ENCODE data around the gene HOXD4. TPM values are rescaled to one million over a fixed set of nuclear protein-coding genes. Genes with fewer than 3 reads are reported as not detected.

Gene HOXD4
- total RNA-seq, 1 experiment from 2014 or later, result not detected

GRCh38 chr2:176135035-176135440 is 16.3 kb upstream of the HOXD4 start:
- no peaks in the 10 kb centered on the region for H3K79me2 ChIP-seq (ENCODE audit: low read length)
- H2AFZ ChIP-seq (ENCODE audit: low read length), result peak overlapping the region; percentile 82
- no peaks in the 10 kb centered on the region for H3K9me3 ChIP-seq (ENCODE audit: low read length)
- no peaks in the 10 kb centered on the region for H3K27me3 ChIP-seq (ENCODE audit: low read length)
- peaks cover 19% of the 10 kb centered on the region for H3K4me1 ChIP-seq (ENCODE audit: low read length)
- no peak for DNase-seq
- no peak overlapping the region for H3K27ac ChIP-seq (ENCODE audit: low read length)
- H3K36me3 ChIP-seq (ENCODE audit: insufficient read depth, low read length), result no peaks in the 10 kb centered on the region
- H3K4me2 ChIP-seq (ENCODE audit: low read depth, low read length, poor library complexity, severe bottlenecking), result no peak overlapping the region
- H3K4me3 ChIP-seq (ENCODE audit: low read length), result no peak overlapping the region
- no peak overlapping the region for H3K9ac ChIP-seq (ENCODE audit: low read length)
- H4K20me1 ChIP-seq (ENCODE audit: insufficient read depth, low read depth, low read length), result no peaks in the 10 kb centered on the region
- H3K9me2 ChIP-seq (replicated peaks; ENCODE audit: insufficient read depth, low read length), result no peaks in the 10 kb centered on the region

- Histone ChIP-seq H3K9me2 (replicated peaks; ENCODE audit: insufficient read depth, low read length) (no peaks in the 10 kb centered on the region), H3K9me3 (ENCODE audit: low read length) (no peaks in the 10 kb centered on the region), H3K27ac (ENCODE audit: low read length) (no peak overlapping the region), H4K20me1 (ENCODE audit: insufficient read depth, low read depth, low read length) (no peaks in the 10 kb centered on the region), H3K36me3 (ENCODE audit: insufficient read depth, low read length) (no peaks in the 10 kb centered on the region), H2AFZ (ENCODE audit: low read length) (no peak overlapping the region), H3K4me2 (ENCODE audit: low read depth, low read length, poor library complexity, severe bottlenecking) (no peak overlapping the region), H3K27me3 (ENCODE audit: low read length) (no peaks in the 10 kb centered on the region), H3K4me3 (ENCODE audit: low read length) (no peak overlapping the region), H3K79me2 (ENCODE audit: low read length) (no peaks in the 10 kb centered on the region), H3K9ac (ENCODE audit: low read length) (no peak overlapping the region), H3K4me1 (ENCODE audit: low read length) (peaks cover 30% of the 10 kb centered on the region)
- no peak for DNase-seq
Observed at GRCh38 chr2:176136374-176137251, 14.7 kb upstream of the HOXD4 start.

- H3K9me3 ChIP-seq (ENCODE audit: low read length), result no peaks in the 10 kb centered on the region
- DNase-seq, result no peak
- no peaks in the 10 kb centered on the region for H3K79me2 ChIP-seq (ENCODE audit: low read length)
- H2AFZ ChIP-seq (ENCODE audit: low read length), result no peak overlapping the region
- no peaks in the 10 kb centered on the region for H4K20me1 ChIP-seq (ENCODE audit: insufficient read depth, low read depth, low read length)
- H3K27ac ChIP-seq (ENCODE audit: low read length), result no peak overlapping the region
- no peak overlapping the region for H3K4me2 ChIP-seq (ENCODE audit: low read depth, low read length, poor library complexity, severe bottlenecking)
- H3K9ac ChIP-seq (ENCODE audit: low read length), result no peak overlapping the region
- peaks cover 30% of the 10 kb centered on the region for H3K4me1 ChIP-seq (ENCODE audit: low read length)
- H3K36me3 ChIP-seq (ENCODE audit: insufficient read depth, low read length), result no peaks in the 10 kb centered on the region
- no peaks in the 10 kb centered on the region for H3K27me3 ChIP-seq (ENCODE audit: low read length)
- no peak overlapping the region for H3K4me3 ChIP-seq (ENCODE audit: low read length)
- no peaks in the 10 kb centered on the region for H3K9me2 ChIP-seq (replicated peaks; ENCODE audit: insufficient read depth, low read length)
Observed at GRCh38 chr2:176137252-176137580, 14.1 kb upstream of the HOXD4 start.

GRCh38 chr2:176137906-176138305 is 13.4 kb upstream of the HOXD4 start:
- no peaks in the 10 kb centered on the region for H4K20me1 ChIP-seq (ENCODE audit: insufficient read depth, low read depth, low read length)
- H2AFZ ChIP-seq (ENCODE audit: low read length), result no peak overlapping the region
- H3K27ac ChIP-seq (ENCODE audit: low read length), result no peak overlapping the region
- H3K9me2 ChIP-seq (replicated peaks; ENCODE audit: insufficient read depth, low read length), result no peaks in the 10 kb centered on the region
- H3K79me2 ChIP-seq (ENCODE audit: low read length), result no peaks in the 10 kb centered on the region
- H3K27me3 ChIP-seq (ENCODE audit: low read length), result no peaks in the 10 kb centered on the region
- no peak for DNase-seq
- H3K4me1 ChIP-seq (ENCODE audit: low read length), result peaks cover 30% of the 10 kb centered on the region
- H3K36me3 ChIP-seq (ENCODE audit: insufficient read depth, low read length), result no peaks in the 10 kb centered on the region
- no peak overlapping the region for H3K4me3 ChIP-seq (ENCODE audit: low read length)
- H3K9ac ChIP-seq (ENCODE audit: low read length), result no peak overlapping the region
- no peaks in the 10 kb centered on the region for H3K9me3 ChIP-seq (ENCODE audit: low read length)
- no peak overlapping the region for H3K4me2 ChIP-seq (ENCODE audit: low read depth, low read length, poor library complexity, severe bottlenecking)

- Histone ChIP-seq H2AFZ (ENCODE audit: low read length) (no peak overlapping the region), H3K27ac (ENCODE audit: low read length) (no peak overlapping the region), H3K4me1 (ENCODE audit: low read length) (peaks cover 29% of the 10 kb centered on the region), H3K79me2 (ENCODE audit: low read length) (no peaks in the 10 kb centered on the region), H3K4me2 (ENCODE audit: low read depth, low read length, poor library complexity, severe bottlenecking) (no peak overlapping the region), H3K36me3 (ENCODE audit: insufficient read depth, low read length) (no peaks in the 10 kb centered on the region), H3K27me3 (ENCODE audit: low read length) (no peaks in the 10 kb centered on the region), H3K4me3 (ENCODE audit: low read length) (no peak overlapping the region), H4K20me1 (ENCODE audit: insufficient read depth, low read depth, low read length) (no peaks in the 10 kb centered on the region), H3K9ac (ENCODE audit: low read length) (no peak overlapping the region), H3K9me2 (replicated peaks; ENCODE audit: insufficient read depth, low read length) (no peaks in the 10 kb centered on the region), H3K9me3 (ENCODE audit: low read length) (no peaks in the 10 kb centered on the region)
- DNase-seq, result no peak
Observed at GRCh38 chr2:176138526-176138922, 12.8 kb upstream of the HOXD4 start.

GRCh38 chr2:176138923-176139660 is 12.3 kb upstream of the HOXD4 start:
- no peaks in the 10 kb centered on the region for H3K79me2 ChIP-seq (ENCODE audit: low read length)
- no peaks in the 10 kb centered on the region for H4K20me1 ChIP-seq (ENCODE audit: insufficient read depth, low read depth, low read length)
- no peak overlapping the region for H3K4me2 ChIP-seq (ENCODE audit: low read depth, low read length, poor library complexity, severe bottlenecking)
- DNase-seq, result no peak
- peaks cover 23% of the 10 kb centered on the region for H3K4me1 ChIP-seq (ENCODE audit: low read length)
- no peak overlapping the region for H2AFZ ChIP-seq (ENCODE audit: low read length)
- no peak overlapping the region for H3K4me3 ChIP-seq (ENCODE audit: low read length)
- no peaks in the 10 kb centered on the region for H3K9me2 ChIP-seq (replicated peaks; ENCODE audit: insufficient read depth, low read length)
- no peaks in the 10 kb centered on the region for H3K27me3 ChIP-seq (ENCODE audit: low read length)
- no peak overlapping the region for H3K9ac ChIP-seq (ENCODE audit: low read length)
- no peaks in the 10 kb centered on the region for H3K9me3 ChIP-seq (ENCODE audit: low read length)
- H3K27ac ChIP-seq (ENCODE audit: low read length), result no peak overlapping the region
- no peaks in the 10 kb centered on the region for H3K36me3 ChIP-seq (ENCODE audit: insufficient read depth, low read length)

GRCh38 chr2:176139661-176140512 is 11.5 kb upstream of the HOXD4 start:
- Histone ChIP-seq H3K4me1 (ENCODE audit: low read length) (peaks cover 16% of the 10 kb centered on the region), H3K27ac (ENCODE audit: low read length) (no peak overlapping the region), H2AFZ (ENCODE audit: low read length) (peak overlapping the region; percentile 98), H3K9me3 (ENCODE audit: low read length) (no peaks in the 10 kb centered on the region), H3K9me2 (replicated peaks; ENCODE audit: insufficient read depth, low read length) (no peaks in the 10 kb centered on the region), H3K36me3 (ENCODE audit: insufficient read depth, low read length) (no peaks in the 10 kb centered on the region), H3K79me2 (ENCODE audit: low read length) (no peaks in the 10 kb centered on the region), H3K4me2 (ENCODE audit: low read depth, low read length, poor library complexity, severe bottlenecking) (peak overlapping the region; percentile 89), H3K9ac (ENCODE audit: low read length) (peak overlapping the region; percentile 83), H3K4me3 (ENCODE audit: low read length) (peak overlapping the region; percentile 79), H3K27me3 (ENCODE audit: low read length) (no peaks in the 10 kb centered on the region), H4K20me1 (ENCODE audit: insufficient read depth, low read depth, low read length) (no peaks in the 10 kb centered on the region)
- DNase-seq, result no peak
